Small intestine (tissue), 7 donors: ENCODE results near the gene HELT. TPM values are rescaled to one million over a fixed set of nuclear protein-coding genes. Genes with fewer than 3 reads are reported as not detected.

Source experiments
- DNase-seq, 2 donors: peaks; one replicate each; pipeline versions ENCODE4 v3.0.0 to v3.0.0-alpha.2; 2013
- FAIRE-seq: peaks from 2 replicates; lab custom pipeline; 2012; peaks lifted over from hg19 to GRCh38; lab: Jason Lieb, UNC
- H3K27ac ChIP-seq, 3 donors: one replicate each; pipeline ENCODE4 v1.5.1; 2013; ENCODE audit warnings: low read length in 2 of 3, mild to moderate bottlenecking in 2 of 3, control low read depth in 1 of 3, inconsistent platforms in 1 of 3, low read depth in 1 of 3, moderate library complexity in 1 of 3
- H3K27me3 ChIP-seq, 3 donors: one replicate each; pipeline ENCODE4 v1.6.1; 2013; ENCODE audit warnings: low read length in 3 of 3, inconsistent platforms in 1 of 3; ENCODE audit not compliant: control insufficient read depth in 3 of 3, insufficient read depth in 3 of 3
- H3K36me3 ChIP-seq, 3 donors: one replicate each; pipeline ENCODE4 v1.6.1; 2013; ENCODE audit warnings: low read length in 3 of 3, inconsistent platforms in 1 of 3, low read depth in 1 of 3, mild to moderate bottlenecking in 1 of 3, moderate library complexity in 1 of 3; ENCODE audit not compliant: control insufficient read depth in 3 of 3, insufficient read depth in 2 of 3
- H3K4me1 ChIP-seq, 3 donors: one replicate each; pipeline ENCODE4 v1.6.1; 2013; ENCODE audit warnings: low read length in 2 of 3, inconsistent platforms in 1 of 3, low read depth in 1 of 3, mild to moderate bottlenecking in 1 of 3, moderate library complexity in 1 of 3; ENCODE audit not compliant: control insufficient read depth in 3 of 3, insufficient read depth in 2 of 3
- H3K4me3 ChIP-seq, 3 donors: one replicate each; pipeline ENCODE4 v1.5.1; 2013; ENCODE audit warnings: low read length in 3 of 3, control low read depth in 1 of 3, inconsistent platforms in 1 of 3, low read depth in 1 of 3, mild to moderate bottlenecking in 1 of 3, moderate library complexity in 1 of 3
- H3K9me3 ChIP-seq, 2 donors: one replicate each; pipeline ENCODE4 v1.6.1; 2013; ENCODE audit warnings: low read depth in 1 of 2, low read length in 1 of 2; ENCODE audit not compliant: control insufficient read depth in 2 of 2, insufficient read depth in 1 of 2
- WGBS, 3 donors: extraction: QIAGEN DNeasy Blood & Tissue Kit; methylation state at CpG; one replicate each; pipeline ENCODE4 v1.1.7; 2013; 5-methylcytosine and 5-hydroxymethylcytosine counted together
- polyA plus RNA-seq, 4 donors: library from polyadenylated mRNA; stranded (reverse) in 3 of 4; unstranded in 1 of 4; fragments of 200-250 nt in 3 of 4; fragments of 120-200 nt in 1 of 4; gene quantifications; one replicate each; pipeline versions ENCODE4 v1.2.1 to v1.2.3, GENCODE V29; 2013
- donor health status: healthy with polysubstance abuse.
- donor health status: control.
- donor health status: control.
- donor health status: Bipolar disorder and iron deficiency.
- donor health status: healthy.

Gene HELT
- polyA plus RNA-seq, 4 donors = not detected

GRCh38 chr4:185054886-185055285, 36.6 kb downstream of the HELT start:
- H3K9me3 ChIP-seq = peaks cover 0 to 8% of the 10 kb centered on the region in 2 donors
- H3K4me3 ChIP-seq = no peak overlapping the region
- FAIRE-seq (no peak), DNase-seq (no peak)
- H3K4me1 ChIP-seq = no peaks in the 10 kb centered on the region
- H3K36me3 ChIP-seq = no peaks in the 10 kb centered on the region
- 65 to 70% (median 68%) methylated on average over 7 of the region's 7 CpGs for WGBS, 3 donors
- peaks cover 0 to 10% (median 4%) of the 10 kb centered on the region in 3 donors for H3K27me3 ChIP-seq
- H3K27ac ChIP-seq = no peak overlapping the region

GRCh38 chr4:185061610-185062009, 43.3 kb downstream of the HELT start:
- H3K4me1 ChIP-seq = no peaks in the 10 kb centered on the region
- H3K27ac ChIP-seq = no peak overlapping the region
- peaks cover 0 to 4% (median 4%) of the 10 kb centered on the region in 3 donors for H3K27me3 ChIP-seq
- FAIRE-seq (no peak), DNase-seq (no peak)
- WGBS, 3 donors = 62 to 75% (median 69%) methylated on average over 3 of the region's 3 CpGs
- no peak overlapping the region for H3K4me3 ChIP-seq
- H3K9me3 ChIP-seq = peaks cover 0 to 2% of the 10 kb centered on the region in 2 donors
- H3K36me3 ChIP-seq = no peaks in the 10 kb centered on the region

GRCh38 chr4:185062606-185063005, 44.3 kb downstream of the HELT start:
- peaks cover 0 to 2% of the 10 kb centered on the region in 2 donors for H3K9me3 ChIP-seq
- H3K4me1 ChIP-seq = no peaks in the 10 kb centered on the region
- peaks cover 0 to 4% (median 4%) of the 10 kb centered on the region in 3 donors for H3K27me3 ChIP-seq
- no peaks in the 10 kb centered on the region for H3K36me3 ChIP-seq
- FAIRE-seq (no peak), DNase-seq (no peak)
- H3K4me3 ChIP-seq = no peak overlapping the region
- H3K27ac ChIP-seq = no peak overlapping the region
- WGBS, 3 donors = 86 to 88% (median 86%) methylated on average over 12 of the region's 12 CpGs

GRCh38 chr4:185066179-185066578, 47.9 kb downstream of the HELT start:
- FAIRE-seq = no peak

GRCh38 chr4:185068837-185069236, 50.5 kb downstream of the HELT start:
- H3K4me1 ChIP-seq = no peaks in the 10 kb centered on the region
- FAIRE-seq (no peak), DNase-seq (no peak)
- no peak overlapping the region for H3K4me3 ChIP-seq
- WGBS, 3 donors = 59 to 68% (median 67%) methylated on average over 3 of the region's 3 CpGs
- H3K9me3 ChIP-seq = no peaks in the 10 kb centered on the region
- H3K27ac ChIP-seq = no peak overlapping the region
- H3K36me3 ChIP-seq = no peaks in the 10 kb centered on the region
- H3K27me3 ChIP-seq = peaks cover 0 to 2% (median 0%) of the 10 kb centered on the region in 3 donors

More at GRCh38 chr4:185066179-185066578, 47.9 kb downstream of the HELT start:
- WGBS, 3 donors = 60 to 79% (median 66%) methylated on average over 5 of the region's 5 CpGs
- no peak overlapping the region for H3K27ac ChIP-seq
- no peak overlapping the region for H3K4me3 ChIP-seq
- H3K27me3 ChIP-seq = peaks cover 0 to 2% (median 0%) of the 10 kb centered on the region in 3 donors
- H3K9me3 ChIP-seq = peaks cover 0 to 2% of the 10 kb centered on the region in 2 donors
- H3K4me1 ChIP-seq = no peaks in the 10 kb centered on the region
- H3K36me3 ChIP-seq = no peaks in the 10 kb centered on the region
- no peak for DNase-seq

Other genes starting within 250 kb of the HELT start
- 10 to 100 TPM in 3 of 4 donors, 1 to 10 TPM in 1; 9.9 to 85.0 (median 32.3) TPM for gene ACSL1, start 192.5 kb upstream of the HELT start, polyA plus RNA-seq
- 10 to 100 TPM; 28.0 to 66.9 (median 43.7) TPM for gene SLC25A4, start 124.8 kb downstream of the HELT start, polyA plus RNA-seq
- 10 to 100 TPM in 1 of 4 donors, 1 to 10 TPM in 3; 1.6 to 19.7 (median 5.5) TPM for gene CFAP97, start 185.5 kb downstream of the HELT start, polyA plus RNA-seq
- 10 to 100 TPM in 1 of 4 donors, 1 to 10 TPM in 3; 1.9 to 12.6 (median 3.7) TPM for gene SNX25, start 191.1 kb downstream of the HELT start, polyA plus RNA-seq